ENCODE data around the gene LRRC37A.
"Not testable (repeated sequence)": the region's sequence is repeated elsewhere in the genome, so short reads cannot be mapped to it uniquely, and the experiment has no call there.

DNA sequence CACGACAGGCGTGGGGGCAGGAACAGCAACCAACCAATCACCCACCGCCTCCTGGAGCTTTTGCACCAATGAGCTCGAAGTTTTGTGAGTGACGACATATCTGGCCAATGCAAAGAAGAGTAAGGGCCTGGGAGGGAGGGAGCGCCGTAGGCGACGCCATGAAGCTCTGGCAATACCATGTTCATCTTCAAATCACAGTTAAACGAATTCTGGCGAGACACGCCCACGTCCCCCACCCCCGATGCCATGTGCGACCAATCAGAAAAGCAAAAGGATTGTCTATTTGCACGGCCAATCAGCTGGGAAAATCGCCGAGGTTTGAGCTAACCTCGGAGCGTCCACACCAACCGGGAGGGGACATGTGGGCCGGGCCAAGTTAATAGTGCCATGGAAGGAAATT is 66.8 kb downstream of the LRRC37A start, which contains the start of gene ARL17B:
- TF ChIP-seq KAT2A (conservative IDR thresholded peaks at IDR 0.05; ENCODE audit: control insufficient read depth, low read depth, low read length); CREB1 (IDR thresholded peaks at IDR 0.05; ENCODE audit: low read depth); RAD21 (IDR thresholded peaks at IDR 0.05; ENCODE audit: insufficient read depth, low read depth, low read length); HCFC1 (IDR thresholded peaks at IDR 0.05; ENCODE audit: low read length); CHD4 (IDR thresholded peaks at IDR 0.05); NFYB (IDR thresholded peaks at IDR 0.05; ENCODE audit: insufficient read depth, low read depth, low read length); HDAC2 (IDR thresholded peaks at IDR 0.05); RFX5 (IDR thresholded peaks at IDR 0.05; ENCODE audit: low read depth, low read length): not testable (repeated sequence)
- TF ChIP-seq, protein P1, sequence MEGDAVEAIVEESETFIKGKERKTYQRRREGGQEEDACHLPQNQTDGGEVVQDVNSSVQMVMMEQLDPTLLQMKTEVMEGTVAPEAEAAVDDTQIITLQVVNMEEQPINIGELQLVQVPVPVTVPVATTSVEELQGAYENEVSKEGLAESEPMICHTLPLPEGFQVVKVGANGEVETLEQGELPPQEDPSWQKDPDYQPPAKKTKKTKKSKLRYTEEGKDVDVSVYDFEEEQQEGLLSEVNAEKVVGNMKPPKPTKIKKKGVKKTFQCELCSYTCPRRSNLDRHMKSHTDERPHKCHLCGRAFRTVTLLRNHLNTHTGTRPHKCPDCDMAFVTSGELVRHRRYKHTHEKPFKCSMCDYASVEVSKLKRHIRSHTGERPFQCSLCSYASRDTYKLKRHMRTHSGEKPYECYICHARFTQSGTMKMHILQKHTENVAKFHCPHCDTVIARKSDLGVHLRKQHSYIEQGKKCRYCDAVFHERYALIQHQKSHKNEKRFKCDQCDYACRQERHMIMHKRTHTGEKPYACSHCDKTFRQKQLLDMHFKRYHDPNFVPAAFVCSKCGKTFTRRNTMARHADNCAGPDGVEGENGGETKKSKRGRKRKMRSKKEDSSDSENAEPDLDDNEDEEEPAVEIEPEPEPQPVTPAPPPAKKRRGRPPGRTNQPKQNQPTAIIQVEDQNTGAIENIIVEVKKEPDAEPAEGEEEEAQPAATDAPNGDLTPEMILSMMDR (IDR thresholded peaks at IDR 0.05 in 2 of 3, conservative IDR thresholded peaks at IDR 0.05 in 1 of 3; ENCODE audit: control insufficient read depth in 2 of 3, extremely low read depth in 1 of 3, insufficient read depth in 1 of 3, low read depth in 3 of 3, low read length in 3 of 3), result not testable (repeated sequence)
- TF ChIP-seq, protein P2, sequence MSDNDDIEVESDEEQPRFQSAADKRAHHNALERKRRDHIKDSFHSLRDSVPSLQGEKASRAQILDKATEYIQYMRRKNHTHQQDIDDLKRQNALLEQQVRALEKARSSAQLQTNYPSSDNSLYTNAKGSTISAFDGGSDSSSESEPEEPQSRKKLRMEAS (IDR thresholded peaks at IDR 0.05; ENCODE audit: low read depth, low read length), result not testable (repeated sequence)
- TF ChIP-seq, protein P3, sequence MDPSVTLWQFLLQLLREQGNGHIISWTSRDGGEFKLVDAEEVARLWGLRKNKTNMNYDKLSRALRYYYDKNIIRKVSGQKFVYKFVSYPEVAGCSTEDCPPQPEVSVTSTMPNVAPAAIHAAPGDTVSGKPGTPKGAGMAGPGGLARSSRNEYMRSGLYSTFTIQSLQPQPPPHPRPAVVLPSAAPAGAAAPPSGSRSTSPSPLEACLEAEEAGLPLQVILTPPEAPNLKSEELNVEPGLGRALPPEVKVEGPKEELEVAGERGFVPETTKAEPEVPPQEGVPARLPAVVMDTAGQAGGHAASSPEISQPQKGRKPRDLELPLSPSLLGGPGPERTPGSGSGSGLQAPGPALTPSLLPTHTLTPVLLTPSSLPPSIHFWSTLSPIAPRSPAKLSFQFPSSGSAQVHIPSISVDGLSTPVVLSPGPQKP (IDR thresholded peaks at IDR 0.05; ENCODE audit: low read depth, low read length), result not testable (repeated sequence)

Data from GM12878 (cell line).